Stimulated activated CD4-positive, alpha-beta T cell treated with anti-CD3 and anti-CD28 coated beads, Interleukin-2, amount 100 ng/mL, for 24 hours (primary cell): Measurements from ENCODE around the gene CAMP.

Source experiments
- DNase-seq, 2 donors: peaks; one replicate each; pipeline ENCODE4 v3.0.0-alpha.2; 2020

The CAMP gene

GRCh38 chr3:48215019-48215418 lies 8.3 kb upstream of the CAMP start:
- DNase-seq: no peak

DNA sequence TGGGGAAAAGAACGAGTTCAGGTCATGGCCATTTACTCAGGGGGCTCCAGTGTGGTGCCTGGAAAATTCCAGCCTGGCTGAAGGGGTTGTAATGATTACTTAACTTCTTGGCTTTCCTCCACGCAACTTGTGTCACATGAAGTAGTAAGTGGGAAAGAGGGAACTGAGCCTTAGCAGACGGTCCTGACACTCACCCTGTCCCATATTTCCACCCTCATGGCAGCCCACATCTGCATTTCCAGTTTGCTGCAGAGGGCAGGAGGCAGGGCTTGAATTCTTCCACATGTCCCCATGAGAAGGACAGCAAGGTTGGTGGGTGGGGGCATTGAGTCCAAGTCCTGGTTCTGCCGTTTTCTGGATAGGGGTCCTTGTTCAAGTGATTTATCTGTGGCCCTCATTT lies 7.8 kb upstream of the CAMP start:
- DNase-seq: no peak

DNA sequence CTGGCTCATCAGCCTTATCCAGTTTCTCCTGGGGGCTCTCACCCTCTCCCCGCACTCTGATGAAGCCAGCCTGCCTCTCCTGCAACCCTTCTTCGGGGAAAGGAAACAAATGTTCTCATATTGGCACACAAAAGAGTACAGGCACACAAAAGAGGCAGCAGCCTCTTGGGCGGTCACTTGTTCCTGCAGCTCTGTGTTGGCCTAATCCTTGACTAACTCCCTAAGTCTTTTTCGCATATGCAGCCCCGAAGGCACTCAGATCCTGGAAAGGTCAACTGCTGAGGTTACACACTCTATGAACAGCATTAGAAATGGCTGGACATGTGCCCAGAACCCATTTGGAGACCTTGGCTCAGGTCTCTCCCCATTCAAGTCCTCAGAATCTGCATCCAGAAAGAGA lies 7.4 kb upstream of the CAMP start:
- no peak for DNase-seq

DNA sequence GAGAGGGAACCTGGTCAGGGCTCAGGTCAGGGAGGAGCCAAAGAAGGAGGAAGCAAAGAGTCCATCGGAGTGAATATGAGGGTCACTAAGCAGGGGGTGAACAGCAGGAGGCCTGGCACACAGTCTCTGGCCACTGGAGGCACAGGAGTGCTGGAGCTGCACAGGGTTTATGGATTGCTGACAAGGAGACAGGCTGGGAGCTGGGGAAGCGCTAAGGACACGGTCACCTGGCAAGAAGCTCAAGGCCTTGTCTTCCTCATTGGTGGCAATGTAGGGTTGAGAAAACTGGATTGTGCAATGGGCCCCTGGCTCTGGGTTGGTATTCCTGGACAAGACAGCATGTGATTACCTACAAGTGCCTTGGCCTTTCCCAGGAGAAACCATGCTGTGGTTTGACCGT lies 5.8 kb upstream of the CAMP start:
- DNase-seq: no peak

DNA sequence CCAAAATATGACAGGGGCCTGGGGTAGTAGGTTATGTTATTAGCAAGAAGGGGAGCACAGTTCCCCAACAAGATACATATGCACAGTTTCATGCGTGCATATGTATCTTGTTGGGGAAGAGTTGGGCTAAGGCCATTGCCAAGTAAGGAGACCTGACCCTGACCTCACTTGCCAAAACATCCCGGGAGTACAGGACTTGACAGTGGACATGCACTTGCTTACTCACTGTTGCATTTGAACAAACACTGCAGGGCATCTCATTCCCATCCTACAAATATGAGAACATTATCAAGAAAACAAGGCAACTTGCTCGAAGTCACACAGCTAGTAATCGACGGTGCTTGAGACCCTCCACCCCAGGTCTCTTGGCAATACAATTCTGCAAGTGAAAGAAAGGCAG lies 4.8 kb upstream of the CAMP start:
- DNase-seq: no peak

GRCh38 chr3:48219543-48219942 lies 3.8 kb upstream of the CAMP start:
- DNase-seq: no peak

GRCh38 chr3:48220746-48221145 lies 2.5 kb upstream of the CAMP start:
- DNase-seq: no peak

- DNase-seq: no peak
Measured at GRCh38 chr3:48225587-48225986, 2.3 kb downstream of the CAMP start.

GRCh38 chr3:48226939-48227338 lies 3.6 kb downstream of the CAMP start:
- no peak for DNase-seq

GRCh38 chr3:48232232-48232631 lies 8.9 kb downstream of the CAMP start:
- DNase-seq: no peak

DNA sequence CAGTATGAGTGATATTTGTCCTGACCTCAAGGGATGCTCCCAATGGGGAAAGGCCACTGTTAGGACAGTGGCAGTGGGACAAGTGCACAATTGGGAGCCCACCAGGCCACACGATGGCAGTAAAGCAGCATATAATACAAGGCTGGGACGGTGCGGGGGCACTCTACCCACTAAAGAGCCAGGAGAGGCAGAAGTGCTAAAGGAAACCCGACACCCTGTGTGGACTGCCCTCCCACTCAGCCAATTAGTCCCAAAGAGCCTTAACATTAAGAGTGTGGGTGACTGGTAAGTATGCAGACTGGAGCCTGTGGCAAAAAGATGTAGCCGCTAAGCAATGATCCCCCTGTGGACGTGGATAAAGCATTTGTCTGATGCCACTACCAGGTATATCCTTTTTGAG lies 9.4 kb downstream of the CAMP start:
- peak; percentile 67 to 69 for DNase-seq

GRCh38 chr3:48233542-48233941 lies 10.2 kb downstream of the CAMP start:
- DNase-seq: no peak

GRCh38 chr3:48236531-48236930 lies 13.2 kb downstream of the CAMP start:
- no peak for DNase-seq

GRCh38 chr3:48238531-48239085 lies 15.3 kb downstream of the CAMP start:
- DNase-seq: no peak

DNA sequence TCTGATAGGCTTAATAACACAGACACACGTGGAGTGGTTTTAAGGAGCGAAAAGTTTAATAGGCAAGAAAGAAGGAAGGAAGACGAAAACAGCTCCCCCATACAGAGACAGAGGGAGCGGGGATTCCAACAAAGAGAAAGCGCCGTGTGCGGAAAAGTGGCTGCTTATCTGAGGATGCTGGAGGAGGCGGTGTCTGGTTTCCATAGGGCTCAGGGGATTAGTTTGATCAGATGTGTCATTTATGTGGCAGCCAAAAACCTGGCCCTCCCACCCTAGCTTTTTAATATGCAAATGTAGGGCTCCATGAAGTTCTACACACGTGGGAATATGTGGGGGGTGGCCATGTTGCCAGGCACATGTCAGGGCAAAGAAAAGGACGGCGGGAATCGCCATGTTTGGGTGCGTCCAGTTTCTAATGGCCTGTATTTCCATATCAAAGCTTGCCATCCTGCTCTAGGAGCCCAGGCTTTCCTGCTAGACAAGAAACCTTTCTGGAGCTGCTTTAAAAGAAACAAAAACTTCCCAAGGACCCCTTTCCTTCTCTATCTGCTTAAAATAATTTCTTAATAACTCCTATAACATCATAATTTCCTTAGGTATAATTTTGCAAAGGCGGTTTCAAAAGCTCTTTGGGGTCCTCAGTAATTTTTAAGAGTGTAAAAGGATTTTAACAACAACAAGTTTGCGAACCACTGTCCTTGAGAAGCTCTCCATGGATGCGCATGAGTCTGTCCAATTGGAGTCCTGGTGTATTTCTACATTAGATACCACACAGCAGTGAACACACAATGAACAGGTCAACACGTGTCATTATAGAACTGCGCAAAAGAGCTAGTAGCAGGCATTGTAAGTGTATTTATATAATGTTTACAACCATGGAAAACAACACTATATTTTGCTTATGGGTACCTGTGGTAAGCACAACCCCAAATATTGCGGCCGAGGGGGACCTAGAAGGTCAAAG lies 17.0 kb downstream of the CAMP start:
- no peak for DNase-seq

GRCh38 chr3:48241796-48242455 lies 18.6 kb downstream of the CAMP start:
- peak in 1 of 2 donors; percentile 42 for DNase-seq

DNA sequence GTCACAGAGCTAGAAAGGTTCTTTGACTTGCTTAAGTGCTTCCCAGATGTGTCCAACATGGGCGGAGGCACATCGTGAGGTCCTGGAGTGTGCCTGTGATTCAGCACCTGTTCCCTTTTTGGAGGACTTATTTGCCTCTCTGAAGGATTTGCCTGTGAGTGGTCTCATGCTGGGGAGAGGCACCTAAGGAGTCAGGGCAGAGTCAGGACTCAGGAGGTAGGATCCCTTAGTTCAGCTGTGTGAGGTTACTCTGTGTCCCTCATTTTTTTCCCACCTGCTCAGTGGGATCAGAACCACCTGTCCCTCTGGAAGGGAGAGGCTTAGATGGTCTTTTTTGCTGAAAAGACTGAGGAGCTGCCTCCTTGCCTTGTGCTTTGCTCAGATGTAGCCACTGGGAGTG lies 20.6 kb downstream of the CAMP start:
- no peak for DNase-seq

DNA sequence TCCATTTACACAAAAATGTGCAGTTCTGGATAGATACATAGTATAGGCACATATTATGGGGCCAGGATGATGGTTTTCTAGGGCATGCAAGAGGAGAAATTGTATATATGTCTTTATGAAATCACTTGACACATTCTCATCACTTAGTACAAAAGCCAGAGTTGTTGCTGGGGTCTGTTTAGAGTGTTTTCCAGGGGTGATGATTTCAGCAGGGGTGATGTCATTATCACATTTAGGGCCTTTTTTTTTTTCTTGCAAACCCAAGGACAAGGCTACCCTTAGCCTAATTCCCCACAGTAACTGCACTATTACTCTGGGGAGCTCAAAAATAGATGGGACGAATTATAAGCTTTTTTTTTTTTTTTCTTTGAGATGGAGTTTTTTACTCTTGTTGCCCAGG lies 21.2 kb downstream of the CAMP start:
- no peak for DNase-seq

GRCh38 chr3:48245136-48245535 lies 21.8 kb downstream of the CAMP start:
- no peak for DNase-seq

GRCh38 chr3:48247401-48247811 lies 24.1 kb downstream of the CAMP start:
- no peak for DNase-seq

GRCh38 chr3:48248095-48248850 lies 25.0 kb downstream of the CAMP start:
- DNase-seq: no peak

- no peak for DNase-seq
Measured at GRCh38 chr3:48256557-48256956, 33.3 kb downstream of the CAMP start.

GRCh38 chr3:48258530-48258929 lies 35.2 kb downstream of the CAMP start:
- DNase-seq: no peak
